SHP77 (cell line): ENCODE data around the gene CNTN1.
A peak's percentile ranks its signal among the peaks of the same experiment; 100 is the strongest.

Experiments
- DNase-seq, 2 experiments: peaks; one replicate each; lab custom pipeline; 2025; lab: John Stamatoyannopoulos, UW

The CNTN1 gene

GRCh38 chr12:40853221-40853620, 161.0 kb downstream of the CNTN1 start:
- DNase-seq, result no peak

DNA sequence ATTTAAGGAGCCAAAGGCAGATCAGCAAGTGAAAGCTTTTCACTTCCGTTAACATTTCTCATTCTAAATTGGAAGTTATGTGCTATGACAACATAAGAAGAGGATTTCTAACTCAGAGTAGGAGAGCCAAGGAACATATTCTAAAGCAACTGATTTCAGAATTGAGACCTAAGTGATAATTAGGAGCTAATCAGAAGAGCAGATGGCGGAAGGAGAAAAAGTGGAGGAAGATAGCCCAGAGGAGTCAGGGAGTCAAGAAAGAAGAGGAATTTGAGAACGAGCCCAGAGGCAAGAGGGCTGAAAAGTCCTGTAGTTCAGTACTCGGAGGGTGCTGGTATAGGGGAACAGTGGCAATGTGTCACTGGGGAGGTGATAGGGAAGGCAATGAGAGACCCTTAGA, 162.4 kb downstream of the CNTN1 start:
- DNase-seq, result no peak

DNA sequence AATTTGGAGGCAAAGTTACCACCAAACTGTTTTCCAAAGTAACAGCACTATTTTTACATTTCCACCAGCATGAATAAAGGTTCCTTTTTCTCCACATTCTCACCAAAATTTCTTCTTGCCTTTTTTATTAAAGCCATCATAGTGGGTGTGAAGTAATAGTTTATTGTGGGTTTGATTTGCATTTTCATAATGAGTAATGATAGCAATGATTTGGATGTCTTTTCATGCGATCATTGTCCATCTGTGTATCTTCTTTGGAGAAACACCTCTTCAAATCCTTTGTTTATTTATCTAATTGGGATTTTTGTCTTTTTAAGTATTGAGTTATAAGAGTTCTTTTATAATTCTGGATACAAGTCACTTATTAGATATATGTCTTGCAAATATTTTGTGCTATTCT, 172.7 kb downstream of the CNTN1 start:
- no peak for DNase-seq

GRCh38 chr12:40870981-40871380, 178.7 kb downstream of the CNTN1 start:
- DNase-seq, result no peak

DNA sequence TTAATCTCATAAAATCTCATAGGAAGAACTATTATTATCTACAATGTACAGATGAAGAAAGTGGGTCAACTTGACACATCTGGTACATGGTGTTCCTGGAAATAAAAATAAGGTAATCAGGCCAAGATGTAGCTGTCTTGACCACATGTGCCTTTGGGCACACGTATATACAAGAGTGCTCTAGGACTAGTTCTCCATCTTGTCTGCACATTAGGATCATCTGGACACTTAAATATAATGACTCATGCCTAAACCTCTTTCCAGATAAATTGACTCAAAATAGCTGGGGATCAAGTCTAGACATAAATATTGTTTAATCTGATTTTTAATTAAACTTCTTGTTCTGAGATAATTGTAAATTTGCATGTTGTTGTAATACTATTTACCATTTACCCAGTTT, 182.6 kb downstream of the CNTN1 start:
- no peak for DNase-seq

GRCh38 chr12:40889329-40889728, 197.1 kb downstream of the CNTN1 start:
- no peak for DNase-seq

- DNase-seq, result no peak
These were observed 200.3 kb downstream of the CNTN1 start for GRCh38 chr12:40892528-40892927.

- no peak for DNase-seq
These were observed 206.3 kb downstream of the CNTN1 start for GRCh38 chr12:40898505-40898904.

- DNase-seq, result no peak
These were observed 210.8 kb downstream of the CNTN1 start for GRCh38 chr12:40903040-40903439.

- DNase-seq, result no peak
These were observed 214.9 kb downstream of the CNTN1 start for GRCh38 chr12:40907115-40907527.

DNA sequence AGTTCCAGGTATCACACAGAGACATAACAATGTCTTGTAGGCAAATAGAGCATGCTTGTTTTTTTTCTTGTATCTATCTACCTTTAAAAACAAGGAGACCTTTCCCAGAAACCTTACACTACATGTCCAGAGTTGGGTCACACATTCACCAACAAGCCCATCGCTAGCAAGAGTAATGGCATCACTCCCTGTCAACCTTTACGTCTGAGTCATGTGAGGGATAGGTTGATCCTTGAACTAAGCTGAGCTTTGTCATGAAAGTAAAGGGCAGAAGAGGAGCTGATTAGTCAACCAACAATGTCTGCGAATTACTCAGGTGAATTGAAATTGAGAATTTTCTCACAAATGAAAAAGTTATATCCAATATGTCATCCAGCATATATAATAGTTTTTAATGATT, 219.4 kb downstream of the CNTN1 start:
- DNase-seq, result no peak

- DNase-seq, result no peak
These were observed 222.9 kb downstream of the CNTN1 start for GRCh38 chr12:40915172-40915571.

GRCh38 chr12:40917561-40917960, 225.3 kb downstream of the CNTN1 start:
- no peak for DNase-seq

DNA sequence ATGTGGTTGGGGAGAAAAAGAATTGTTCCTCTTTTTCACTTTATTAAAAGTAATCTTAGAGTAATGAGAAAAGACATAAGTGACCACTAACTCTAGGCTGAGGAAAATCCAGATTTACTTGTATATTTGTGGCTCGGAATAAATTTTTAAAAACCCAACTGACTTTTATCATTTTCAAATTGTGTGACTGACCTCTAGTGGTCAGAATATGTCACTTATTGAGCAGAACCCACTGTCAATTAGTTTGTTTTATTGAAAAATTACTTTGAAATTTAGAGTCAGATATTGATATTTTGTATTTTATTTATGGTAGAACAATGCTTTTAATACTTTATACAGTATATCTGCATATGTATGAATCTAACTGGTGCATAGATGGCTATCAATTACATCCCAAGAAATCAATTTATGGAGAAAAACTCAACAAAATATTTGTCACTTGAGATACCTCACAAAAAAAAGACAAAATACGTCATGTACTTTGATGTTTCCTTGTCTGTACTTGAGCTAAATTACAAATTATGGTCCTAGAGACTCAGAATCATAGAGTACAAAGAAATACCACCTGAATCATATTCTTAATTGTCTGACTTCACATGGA, 229.4 kb downstream of the CNTN1 start:
- no peak for DNase-seq

- DNase-seq, result no peak
These were observed 245.7 kb downstream of the CNTN1 start for GRCh38 chr12:40937891-40938290.

GRCh38 chr12:40942326-40942725, 250.1 kb downstream of the CNTN1 start:
- DNase-seq, result no peak

DNA sequence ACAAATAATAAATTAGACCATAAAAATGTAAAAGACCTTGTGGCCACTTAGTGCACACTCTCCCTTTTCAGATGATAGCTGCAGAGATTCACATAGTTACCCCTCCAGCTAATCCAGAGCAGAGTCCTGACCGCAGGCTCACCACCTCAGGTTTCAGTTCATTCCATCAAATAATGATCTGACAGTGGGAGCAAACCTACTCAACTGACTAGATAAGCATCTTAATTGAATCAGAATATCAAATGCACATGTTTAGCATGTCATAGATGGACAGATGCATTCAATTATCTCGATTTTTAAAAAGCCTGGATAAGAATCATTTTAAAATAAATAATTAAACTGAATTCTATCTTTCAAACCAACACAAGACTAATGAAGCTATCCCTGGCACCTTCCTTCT, 253.5 kb downstream of the CNTN1 start:
- no peak for DNase-seq

DNA sequence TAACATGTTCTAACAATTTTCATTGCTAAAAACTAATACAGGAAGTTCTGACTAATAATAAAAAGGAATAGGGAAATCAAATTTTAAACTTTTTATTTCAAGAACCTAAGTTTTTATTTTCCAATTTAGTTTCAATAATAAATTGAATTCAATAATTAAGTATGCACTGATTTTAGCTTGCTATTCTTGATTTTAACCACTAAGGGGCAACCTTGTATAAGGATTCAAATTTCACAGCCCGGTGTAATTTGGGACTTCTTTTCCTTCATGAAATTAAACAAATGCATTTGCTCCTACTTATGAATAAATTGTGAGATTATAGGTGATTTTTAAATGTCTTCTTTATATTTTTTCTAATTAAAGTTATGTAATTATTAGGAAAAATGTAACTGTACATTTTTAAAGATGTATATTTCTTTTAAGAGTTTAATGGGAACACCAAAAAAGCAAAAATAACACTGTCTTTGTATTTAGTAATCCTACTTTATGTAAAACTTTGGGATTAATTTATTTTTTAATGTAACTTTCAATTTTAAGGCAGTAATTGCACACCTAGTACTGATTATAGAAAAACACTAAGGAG, 254.5 kb downstream of the CNTN1 start:
- DNase-seq, result peak; percentile 1 to 19

DNA sequence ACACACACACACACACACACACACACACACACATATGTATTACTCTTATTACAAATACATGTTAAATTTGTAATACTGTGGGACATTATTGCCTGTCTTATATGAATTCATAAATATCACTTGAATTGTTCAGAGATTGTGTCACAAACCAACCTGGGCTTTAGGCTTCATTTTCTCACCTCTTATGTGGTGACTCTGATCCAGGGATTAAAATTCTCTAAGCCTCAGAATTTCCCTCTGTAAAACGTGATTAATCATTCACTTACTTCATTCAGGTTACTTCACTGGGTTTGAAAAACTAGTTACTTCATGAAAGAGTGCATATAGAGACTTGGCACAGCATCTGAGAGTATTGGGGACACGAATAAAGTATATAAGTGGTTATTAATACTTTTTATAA, 255.6 kb downstream of the CNTN1 start:
- DNase-seq, result no peak

DNA sequence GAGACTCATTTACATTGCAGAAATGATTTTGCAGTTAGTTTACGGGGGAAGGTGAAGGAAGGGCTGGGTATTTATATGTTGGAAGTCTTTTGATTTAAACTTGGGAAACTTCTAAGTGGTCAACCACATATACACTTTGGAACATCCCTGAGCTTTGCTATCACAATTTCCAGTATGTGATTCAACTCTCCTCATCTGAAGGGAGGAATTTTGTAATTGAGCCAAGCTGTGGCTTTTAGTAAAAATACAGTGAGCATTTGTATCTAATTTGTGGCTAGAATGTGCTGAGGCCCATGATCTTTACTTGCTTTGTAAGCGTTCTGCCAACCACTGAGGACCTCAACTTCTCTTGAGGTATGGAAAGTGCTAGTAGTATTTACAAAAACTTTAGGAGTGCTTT, 260.8 kb downstream of the CNTN1 start:
- DNase-seq, result no peak

- DNase-seq, result no peak
These were observed 265.2 kb downstream of the CNTN1 start for GRCh38 chr12:40957417-40957816.

DNA sequence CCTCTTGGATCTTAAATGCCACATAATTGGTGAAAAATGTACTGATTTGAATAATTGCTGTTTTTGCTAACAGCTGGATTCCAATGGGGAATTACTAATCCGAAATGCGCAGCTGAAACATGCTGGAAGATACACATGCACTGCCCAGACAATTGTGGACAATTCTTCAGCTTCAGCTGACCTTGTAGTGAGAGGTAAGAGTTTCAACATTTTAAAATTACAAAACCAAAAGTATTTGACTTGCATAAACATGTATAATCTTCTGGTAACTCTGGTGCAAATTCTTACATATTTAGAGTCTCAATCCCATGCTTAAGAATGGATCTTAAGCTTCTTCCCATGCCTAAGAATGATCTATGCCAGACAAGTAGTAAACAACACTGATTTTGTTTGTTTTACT, 266.8 kb downstream of the CNTN1 start:
- no peak for DNase-seq

DNA sequence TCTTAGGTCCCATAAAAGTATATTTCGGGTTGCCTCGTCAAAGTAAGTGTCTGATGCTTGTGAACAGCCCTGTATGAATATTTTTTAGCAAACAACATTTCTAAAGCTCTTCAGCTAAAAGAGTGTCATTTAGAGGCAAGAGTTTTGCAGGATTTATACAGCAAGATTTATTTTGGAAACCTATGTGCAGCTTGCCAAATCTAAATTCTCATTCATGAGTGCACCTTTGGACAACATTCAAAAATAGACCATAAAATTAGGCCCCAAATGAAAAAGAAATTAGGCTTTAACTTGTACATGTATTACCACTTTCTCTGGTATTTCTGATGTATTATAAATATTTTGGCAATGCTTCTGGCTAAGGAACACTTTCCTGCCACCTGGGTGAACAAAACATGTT, 271.5 kb downstream of the CNTN1 start:
- no peak for DNase-seq

GRCh38 chr12:40969796-40970195, 277.6 kb downstream of the CNTN1 start:
- no peak for DNase-seq
